Measurements from ENCODE around the gene FSTL4. TPM values are rescaled to one million over a fixed set of nuclear protein-coding genes. Genes with fewer than 3 reads are reported as not detected.
"Not testable (repeated sequence)": the region's sequence is repeated elsewhere in the genome, so short reads cannot be mapped to it uniquely, and the experiment has no call there.

Gene FSTL4
- total and polyA plus RNA-seq, 2 of the 4 experiments (the other 2 are of a cell fraction) = 0.18 TPM; not detected in 1

GRCh38 chr5:133216138-133216537 lies 396.2 kb downstream of the FSTL4 start:
- H2AK5ac ChIP-seq (ENCODE audit: low read depth, low read length); H4K20me1 ChIP-seq (ENCODE audit: insufficient read depth, low read length); CTCF ChIA-PET; BruUV-seq (replicated peaks); H2AFZ ChIP-seq (replicated peaks; ENCODE audit: low read length, poor library complexity); H4K5ac ChIP-seq (ENCODE audit: low read depth, low read length); H3K56ac ChIP-seq (ENCODE audit: extremely low read depth, insufficient read depth, low read length); dilution Hi-C loops (cut with HindIII; ENCODE audit: low sequenced_read_pairs, unreplicated experiment); H3K27ac ChIP-seq (ENCODE audit: insufficient read depth, low read length); H3K9me1 ChIP-seq (ENCODE audit: insufficient read depth, low read length); H2BK5ac ChIP-seq (ENCODE audit: low read depth, low read length, poor library complexity, severe bottlenecking); H3K79me1 ChIP-seq (ENCODE audit: low read depth in 1 of 2, low read length in 2 of 2); H4K8ac ChIP-seq (ENCODE audit: low read depth in 2 of 2, low read length in 2 of 2); H3K9ac ChIP-seq (ENCODE audit: low read depth, low read length); in situ Hi-C loops (cut with MboI; ENCODE audit: low sequenced_read_pairs); H3K36me3 ChIP-seq (ENCODE audit: control insufficient read depth, insufficient read depth, low read length); POLR2A ChIA-PET (ENCODE audit: unreplicated experiment); H3K4me3 ChIP-seq (ENCODE audit: insufficient read depth, low read depth, low read length); H2BK15ac ChIP-seq (ENCODE audit: low read depth, low read length); H2BK20ac ChIP-seq (ENCODE audit: low read depth, low read length); H3K14ac ChIP-seq (replicated peaks; ENCODE audit: low read depth, low read length); H3K4ac ChIP-seq (ENCODE audit: low read depth, low read length); H2BK120ac ChIP-seq (ENCODE audit: low read depth, low read length); DNase-seq; H3K23ac ChIP-seq (ENCODE audit: low read depth, low read length); H2AK9ac ChIP-seq (replicated peaks; ENCODE audit: low read depth, low read length, poor library complexity); H4K91ac ChIP-seq (ENCODE audit: insufficient read depth, low read depth, low read length); ATAC-seq (ENCODE audit: low read depth); H3K9me3 ChIP-seq (ENCODE audit: control insufficient read depth, insufficient read depth, low read length); H3K27me3 ChIP-seq (ENCODE audit: control insufficient read depth, insufficient read depth, low read length); H3K4me2 ChIP-seq (ENCODE audit: low read depth, low read length); intact Hi-C loops (cut with micrococcal nuclease); H3K18ac ChIP-seq (ENCODE audit: low read depth, low read length): not testable (repeated sequence)
- 87% methylated on average over 4 of the region's 7 CpGs; no CpG with 5 or more reads in 1 of the 2 experiments for WGBS, 2 experiments (ENCODE audit: extremely low coverage in 2 of 2, insufficient read length in 1 of 2)
- peaks cover 11% of the 10 kb centered on the region for H3K4me1 ChIP-seq (ENCODE audit: control insufficient read depth, insufficient read depth, low read length)

All from IMR-90 (cell line).